K562 (cell line): ENCODE measurements around the gene GRAMD4.
"Not testable (repeated sequence)": the region's sequence is repeated elsewhere in the genome, so short reads cannot be mapped to it uniquely, and the experiment has no call there.

ENCODE experiments used
- CTCF ChIP-seq, 3 experiments: IDR thresholded peaks in 2 of 3; conservative IDR thresholded peaks in 1 of 3; 2 replicates each; pipeline ENCODE4 v1.5.1; 2011 to 2012; ENCODE audit warnings: low read length in 3 of 3, mild to moderate bottlenecking in 3 of 3, control low read depth in 2 of 3, improper control_type of control experiment in 1 of 3, inconsistent platforms in 1 of 3, low read depth in 1 of 3, mixed read lengths in 1 of 3, moderate library complexity in 1 of 3; ENCODE audit not compliant: insufficient read depth in 2 of 3
- E2F1 ChIP-seq: sonication (generic); formaldehyde crosslinking; IDR thresholded peaks from 2 replicates; pipeline ENCODE4 v1.8.1; 2023; ENCODE audit warnings: mild to moderate bottlenecking, missing genetic modification reagents, moderate library complexity
- HMGXB4 ChIP-seq: sonication (generic); formaldehyde crosslinking; IDR thresholded peaks from 2 replicates; pipeline ENCODE4 v1.8.1; 2023; ENCODE audit warnings: mild to moderate bottlenecking, missing genetic modification reagents
- KLF1 ChIP-seq: fragments of 450-650 bp; IDR thresholded peaks from 2 replicates; pipeline ENCODE4 v1.6.1; 2016; ENCODE audit warnings: missing genetic modification characterization, missing compliant biosample characterization
- POLR2A ChIP-seq: fragments of 450-650 bp; conservative IDR thresholded peaks from 2 replicates; pipeline ENCODE4 v1.6.1; 2016
- ZNF140 ChIP-seq: fragments of 250-450 bp; sonication (Bioruptor Pico); IDR thresholded peaks from 2 replicates; pipeline ENCODE4 v1.8.0; 2021; ENCODE audit warnings: moderate library complexity, mild to moderate bottlenecking, inconsistent platforms
- ZNF184 ChIP-seq: sonication (generic); formaldehyde crosslinking; IDR thresholded peaks from 2 replicates; pipeline ENCODE4 v1.5.0; 2020; ENCODE audit warnings: missing genetic modification reagents
- ZNF280B ChIP-seq: fragments of 250-450 bp; sonication (Bioruptor Pico); IDR thresholded peaks from 2 replicates; pipeline ENCODE4 v1.5.1; 2021; ENCODE audit warnings: mild to moderate bottlenecking
- ZNF644 ChIP-seq: fragments of 200-800 bp; sonication (Bioruptor generic); IDR thresholded peaks from 2 replicates; pipeline ENCODE4 v1.6.1; 2016; ENCODE audit warnings: low read depth, missing genetic modification characterization, missing compliant biosample characterization
- ZNF766 ChIP-seq: fragments of 200-800 bp; sonication (Bioruptor generic); conservative IDR thresholded peaks from 2 replicates; pipeline ENCODE4 v1.6.1; 2016; ENCODE audit warnings: missing genetic modification characterization, missing compliant biosample characterization
- ZSCAN29 ChIP-seq: fragments of 450-650 bp; IDR thresholded peaks from 2 replicates; pipeline ENCODE4 v1.6.1; 2017
- ZZZ3 ChIP-seq: fragments of 450-650 bp; IDR thresholded peaks from 2 replicates; pipeline ENCODE4 v1.6.1; 2016; ENCODE audit warnings: antibody characterized with exemption, mild to moderate bottlenecking, moderate library complexity

- not testable (repeated sequence) for TF ChIP-seq E2F1 (CRISPR knock-in tag); CTCF (IDR thresholded peaks at IDR 0.05 in 2 of 3, conservative IDR thresholded peaks at IDR 0.05 in 1 of 3; ENCODE audit: insufficient read depth in 2 of 3, low read depth in 1 of 3, low read length in 3 of 3); ZNF280B (CRISPR knock-in tag); ZNF644; ZSCAN29; ZNF184 (CRISPR knock-in tag); ZZZ3; POLR2A; KLF1 (tag); ZNF140 (CRISPR knock-in tag); HMGXB4; ZNF766 (CRISPR knock-in tag)
These were observed 22.8 kb downstream of the GRAMD4 start for GRCh38 chr22:46642840-46643480.
